Stimulated activated CD4-positive, alpha-beta T cell treated with anti-CD3 and anti-CD28 coated beads, TNF-alpha, amount 100 ng/mL, for 24 hours (primary cell): ENCODE measurements around the gene RPL23.

ENCODE experiments used
- DNase-seq, 3 experiments: peaks; one replicate each; pipeline ENCODE4 v3.0.0-alpha.2; 2020; ENCODE audit warnings: low read depth in 3 of 3

RPL23 gene

DNA sequence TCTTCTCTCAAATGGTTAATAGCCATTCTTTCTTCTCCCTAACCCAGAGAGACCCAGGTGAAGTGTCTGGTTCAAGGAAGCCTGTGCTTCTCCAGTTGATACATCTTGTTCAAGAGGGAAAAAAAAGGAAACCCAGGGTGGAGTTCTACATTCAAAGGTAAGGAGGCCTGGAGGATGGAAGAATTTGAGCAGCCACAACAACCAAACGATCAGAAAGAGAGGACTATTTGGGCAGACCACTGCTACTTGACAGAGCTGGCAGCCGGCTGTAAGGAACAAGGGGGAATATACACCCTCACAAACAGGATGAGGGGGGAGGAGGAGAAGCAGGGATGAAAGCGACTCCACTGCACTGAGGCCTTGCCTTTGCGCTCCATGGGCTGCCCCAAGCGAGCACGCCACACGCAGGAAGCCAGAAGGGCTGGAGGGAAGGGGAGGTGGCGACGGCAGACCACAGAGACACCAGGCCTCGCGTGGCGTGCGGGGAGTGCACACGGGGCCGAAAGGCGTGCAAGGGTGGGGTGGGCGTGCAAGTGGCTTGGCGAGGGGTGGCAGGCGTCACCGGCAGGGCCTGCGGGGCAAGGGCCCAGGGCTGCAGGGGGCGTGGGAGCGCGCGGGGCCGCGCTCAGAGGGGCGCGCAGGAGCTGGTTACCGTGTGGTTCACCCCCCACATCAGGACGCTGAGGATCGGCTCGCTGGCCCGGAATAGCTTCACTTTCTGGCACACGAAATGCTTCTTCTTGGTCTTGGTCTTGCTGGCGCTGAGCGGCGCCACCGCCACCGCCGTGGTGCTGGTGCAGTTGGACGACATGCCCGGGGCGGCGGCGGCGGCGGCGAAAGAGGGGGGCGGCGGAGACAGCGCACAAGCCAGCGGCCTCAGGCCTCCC is 54.7 kb downstream of the RPL23 start:
- peak; percentile 16 to 45 (median 24) for DNase-seq
